Esophagus muscularis mucosa (tissue), 4 donors: ENCODE measurements around the gene MDC1. TPM values are rescaled to one million over a fixed set of nuclear protein-coding genes. Genes with fewer than 3 reads are reported as not detected.

ENCODE experiments used
- DNase-seq: peaks from one replicate; pipeline ENCODE4 v3.0.0-alpha.2; 2017; ENCODE audit errors: extremely low spot score
- H3K27ac ChIP-seq, 4 donors: fragments of 200-600 bp; sonication (generic); replicated peaks in 1 of 4; 1 replicate in 3 of 4; 2 replicates in 1 of 4; pipeline ENCODE4 v1.5.1; 2016 to 2019; ENCODE audit warnings: mild to moderate bottlenecking in 1 of 4
- H3K27me3 ChIP-seq, 4 donors: fragments of 200-600 bp; sonication (generic); one replicate each; pipeline versions ENCODE4 v1.5.1 to v1.6.0; 2016 to 2019
- H3K36me3 ChIP-seq, 4 donors: fragments of 200-600 bp; sonication (generic); one replicate each; pipeline ENCODE4 v1.5.1; 2016 to 2019
- H3K4me1 ChIP-seq, 4 donors: fragments of 200-600 bp; sonication (generic); one replicate each; pipeline ENCODE4 v1.5.1; 2016 to 2019
- H3K4me3 ChIP-seq, 4 donors: fragments of 200-600 bp; sonication (generic); 1 replicate in 2 of 4; 2 replicates in 2 of 4; pipeline ENCODE4 v1.5.1; 2016 to 2019; ENCODE audit warnings: mild to moderate bottlenecking in 4 of 4, moderate library complexity in 1 of 4
- H3K9me3 ChIP-seq, 4 donors: fragments of 200-600 bp; sonication (generic); 1 replicate in 3 of 4; 2 replicates in 1 of 4; pipeline ENCODE4 v1.5.1; 2016 to 2019
- EP300 ChIP-seq: sonication (generic); formaldehyde crosslinking; IDR thresholded peaks from one replicate; pipeline ENCODE4 v1.6.1; 2017; ENCODE audit warnings: antibody characterized with exemption
- POLR2A ChIP-seq: fragments of 450-650 bp; IDR thresholded peaks from one replicate; pipeline ENCODE4 v1.6.1; 2017; ENCODE audit warnings: antibody characterized with exemption, moderate library complexity, mild to moderate bottlenecking, low read depth
- POLR2AphosphoS5 ChIP-seq, 2 donors: sonication (generic); formaldehyde crosslinking; IDR thresholded peaks; one replicate each; pipeline ENCODE4 v1.6.1; 2017; ENCODE audit warnings: antibody characterized with exemption in 2 of 2
- WGBS: methylation state at CpG from one replicate; pipeline ENCODE4 v1.1.5; 2018; 5-methylcytosine and 5-hydroxymethylcytosine counted together
- intact Hi-C: fragments of 100-400 bp; cut with DNase I; formaldehyde crosslinking; loops from one replicate; pipeline ENCODE4 v1.15.1; 2023
- total RNA-seq, 4 donors: library from RNA; depleted of rRNA; stranded (reverse); fragments of >200 nt; gene quantifications; one replicate each; pipeline versions ENCODE4 v1.1.0 to v1.2.1, GENCODE V29; 2016
- TF ChIP-seq, protein P1 (sequence below), 3 experiments: fragments of 200-600 bp in 2 of 3; fragments of 450-650 bp in 1 of 3; sonication (generic) in 2 of 3; IDR thresholded peaks; one replicate each; pipeline ENCODE4 v1.5.1; 2017 to 2019; ENCODE audit warnings: antibody characterized with exemption in 3 of 3, mild to moderate bottlenecking in 2 of 3, moderate library complexity in 1 of 3

The MDC1 gene
- total RNA-seq, 4 donors from 2014 or later = 10.8 to 20.3 (median 13.1) TPM

DNA sequence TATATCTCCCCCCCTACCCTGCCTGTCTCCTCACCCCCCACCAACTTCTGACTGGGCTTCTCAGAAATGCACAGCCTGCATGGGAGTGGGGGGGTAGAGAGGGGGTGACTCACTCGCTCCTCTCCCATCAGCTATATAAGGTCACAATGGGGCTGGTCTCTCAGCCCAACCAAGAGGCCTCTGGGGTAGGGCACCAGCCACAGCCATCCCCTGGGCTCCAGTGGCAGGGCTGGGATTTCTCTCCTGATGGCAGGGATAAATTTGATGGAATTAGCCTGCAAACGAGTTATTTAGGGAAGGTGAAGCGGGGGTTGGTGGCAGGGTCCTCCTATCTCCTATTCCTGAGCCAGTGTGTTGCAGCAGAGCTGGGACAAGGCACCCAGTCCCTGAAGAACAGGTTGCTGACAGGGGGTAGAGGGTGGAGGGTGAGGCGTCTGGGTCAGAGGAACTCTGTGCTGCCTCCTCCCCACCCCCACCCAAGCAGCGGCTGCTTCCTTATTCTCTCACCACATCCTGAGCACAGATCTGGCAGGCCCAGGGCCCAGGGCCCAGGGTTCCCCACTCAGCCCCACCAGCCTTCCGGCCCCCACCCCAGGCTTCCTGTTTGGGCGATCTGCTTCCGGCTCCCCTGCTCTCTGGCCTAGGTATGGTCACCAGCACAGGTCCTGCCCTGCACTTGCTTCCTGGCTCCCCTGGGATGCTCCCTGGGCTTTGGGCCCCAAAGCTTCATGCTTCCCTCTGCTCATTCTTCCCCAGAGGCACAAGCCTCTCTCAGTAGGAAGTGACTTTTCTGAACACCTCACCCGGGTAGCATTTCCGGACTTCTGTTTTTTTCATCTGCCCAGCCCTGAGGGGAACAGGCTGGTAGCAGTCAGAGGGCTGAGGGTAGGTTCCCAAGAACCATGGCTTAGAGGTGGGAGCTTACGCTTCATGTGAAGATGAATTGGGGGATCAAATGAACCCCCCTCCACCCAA lies 34.7 kb downstream of the MDC1 start:
- H3K36me3 ChIP-seq = peaks cover 13 to 40% (median 28%) of the 10 kb centered on the region in 4 donors
- no peaks in the 10 kb centered on the region for H3K9me3 ChIP-seq
- TF ChIP-seq, protein P1, sequence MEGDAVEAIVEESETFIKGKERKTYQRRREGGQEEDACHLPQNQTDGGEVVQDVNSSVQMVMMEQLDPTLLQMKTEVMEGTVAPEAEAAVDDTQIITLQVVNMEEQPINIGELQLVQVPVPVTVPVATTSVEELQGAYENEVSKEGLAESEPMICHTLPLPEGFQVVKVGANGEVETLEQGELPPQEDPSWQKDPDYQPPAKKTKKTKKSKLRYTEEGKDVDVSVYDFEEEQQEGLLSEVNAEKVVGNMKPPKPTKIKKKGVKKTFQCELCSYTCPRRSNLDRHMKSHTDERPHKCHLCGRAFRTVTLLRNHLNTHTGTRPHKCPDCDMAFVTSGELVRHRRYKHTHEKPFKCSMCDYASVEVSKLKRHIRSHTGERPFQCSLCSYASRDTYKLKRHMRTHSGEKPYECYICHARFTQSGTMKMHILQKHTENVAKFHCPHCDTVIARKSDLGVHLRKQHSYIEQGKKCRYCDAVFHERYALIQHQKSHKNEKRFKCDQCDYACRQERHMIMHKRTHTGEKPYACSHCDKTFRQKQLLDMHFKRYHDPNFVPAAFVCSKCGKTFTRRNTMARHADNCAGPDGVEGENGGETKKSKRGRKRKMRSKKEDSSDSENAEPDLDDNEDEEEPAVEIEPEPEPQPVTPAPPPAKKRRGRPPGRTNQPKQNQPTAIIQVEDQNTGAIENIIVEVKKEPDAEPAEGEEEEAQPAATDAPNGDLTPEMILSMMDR (IDR thresholded peaks at IDR 0.05) = no peak
- TF ChIP-seq EP300 = no peak
- peak; percentile 59 for TF ChIP-seq POLR2A
- peak; percentile 79 to 96 for TF ChIP-seq POLR2AphosphoS5 (IDR thresholded peaks at IDR 0.05)
- H3K4me1 ChIP-seq = peaks cover 57 to 83% (median 79%) of the 10 kb centered on the region in 4 donors
- H3K4me3 ChIP-seq = peak overlapping the region; percentile 70 to 93 (median 80)
- 6% methylated on average over 11 of the region's 11 CpGs for WGBS
- H3K27ac ChIP-seq = peak overlapping the region; percentile 95 to 99 (median 97)
- intact Hi-C loops = loop anchor here (10.0 kb wide), 1 partner anchor 202 kb away; the partner anchor contains the start of gene DDR1
- H3K27me3 ChIP-seq = no peaks in the 10 kb centered on the region
- peak; percentile 94 for DNase-seq

- H3K9me3 ChIP-seq = no peaks in the 10 kb centered on the region
- 17% methylated on average over 4 of the region's 4 CpGs for WGBS
- peaks cover 19 to 47% (median 35%) of the 10 kb centered on the region in 4 donors for H3K36me3 ChIP-seq
- no peaks in the 10 kb centered on the region for H3K27me3 ChIP-seq
- peak overlapping the region; percentile 70 to 93 (median 80) for H3K4me3 ChIP-seq
- H3K4me1 ChIP-seq = peaks cover 57 to 82% (median 79%) of the 10 kb centered on the region in 4 donors
- intact Hi-C loops = loop anchor here (10.0 kb wide), 1 partner anchor 203 kb away; the partner anchor contains the start of gene DDR1
- no peak for DNase-seq
- H3K27ac ChIP-seq = peak overlapping the region; percentile 95 to 99 (median 97)
- TF ChIP-seq, protein P1 (IDR thresholded peaks at IDR 0.05) = no peak
- TF ChIP-seq POLR2A (no peak), EP300 (no peak), POLR2AphosphoS5 (IDR thresholded peaks at IDR 0.05) (no peak)
These were observed 35.3 kb downstream of the MDC1 start for GRCh38 chr6:30681766-30682142.

GRCh38 chr6:30679765-30680535 lies 37.1 kb downstream of the MDC1 start:
- 54% methylated on average over 7 of the region's 7 CpGs for WGBS
- TF ChIP-seq EP300 (no peak), POLR2AphosphoS5 (IDR thresholded peaks at IDR 0.05) (no peak), POLR2A (no peak)
- TF ChIP-seq, protein P1 (IDR thresholded peaks at IDR 0.05) = no peak
- Histone ChIP-seq H3K9me3 (no peaks in the 10 kb centered on the region), H3K27me3 (no peaks in the 10 kb centered on the region), H3K36me3 (peaks cover 30 to 59% (median 46%) of the 10 kb centered on the region in 4 donors), H3K4me3 (peak overlapping the region; percentile 42 to 85 (median 72)), H3K4me1 (peaks cover 55 to 69% (median 68%) of the 10 kb centered on the region in 4 donors), H3K27ac (peak overlapping the region; percentile 95 to 99 (median 97))
- intact Hi-C loops = loop anchor here (1.0 to 10.0 kb wide), 2 partner anchors 42 to 205 kb away; partner anchors contain the start of gene DDR1
- no peak for DNase-seq

GRCh38 chr6:30678964-30679726 lies 37.9 kb downstream of the MDC1 start:
- WGBS = 14% methylated on average over 22 of the region's 31 CpGs
- no peaks in the 10 kb centered on the region for H3K9me3 ChIP-seq
- intact Hi-C loops = no loop called here
- H3K36me3 ChIP-seq = peaks cover 30 to 55% (median 46%) of the 10 kb centered on the region in 4 donors
- peak overlapping the region; percentile 95 to 99 (median 97) for H3K27ac ChIP-seq
- peak overlapping the region; percentile 24 to 74 (median 56) for H3K4me3 ChIP-seq
- no peak for TF ChIP-seq POLR2A
- TF ChIP-seq EP300 = no peak
- TF ChIP-seq POLR2AphosphoS5 (IDR thresholded peaks at IDR 0.05) = peak; percentile 53 to 85
- TF ChIP-seq, protein P1 (IDR thresholded peaks at IDR 0.05) = peak; percentile 95 to 99 (median 98)
- DNase-seq = peak; percentile 95
- H3K27me3 ChIP-seq = no peaks in the 10 kb centered on the region
- H3K4me1 ChIP-seq = peaks cover 51 to 61% (median 60%) of the 10 kb centered on the region in 4 donors
